ENCODE results near the gene CCDC89.

CCDC89 gene

DNA sequence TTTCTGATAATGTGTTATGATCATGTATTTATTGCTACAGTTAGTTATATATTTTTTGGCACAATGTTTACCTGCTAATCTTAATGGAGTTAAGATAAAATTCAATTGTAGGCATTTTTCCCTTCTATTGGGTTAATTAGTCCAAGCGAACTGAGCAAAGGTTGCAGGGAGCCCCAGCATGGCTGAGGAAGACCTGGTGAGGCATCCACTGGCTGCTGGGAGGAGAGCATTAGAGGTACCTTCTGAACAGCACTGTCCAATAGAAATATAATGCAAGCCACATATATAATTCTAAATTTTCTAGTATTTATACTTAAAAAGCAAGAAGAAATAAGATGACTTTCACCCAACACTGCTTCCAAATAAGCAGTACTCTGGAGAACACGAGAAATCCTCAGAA, 38.9 kb downstream of the CCDC89 start:
- TF ChIP-seq ZFX (IDR thresholded peaks at IDR 0.05; ENCODE audit: borderline replicate concordance) = no peak
- peak overlapping the region; percentile 88 for H3K27ac ChIP-seq

DNA sequence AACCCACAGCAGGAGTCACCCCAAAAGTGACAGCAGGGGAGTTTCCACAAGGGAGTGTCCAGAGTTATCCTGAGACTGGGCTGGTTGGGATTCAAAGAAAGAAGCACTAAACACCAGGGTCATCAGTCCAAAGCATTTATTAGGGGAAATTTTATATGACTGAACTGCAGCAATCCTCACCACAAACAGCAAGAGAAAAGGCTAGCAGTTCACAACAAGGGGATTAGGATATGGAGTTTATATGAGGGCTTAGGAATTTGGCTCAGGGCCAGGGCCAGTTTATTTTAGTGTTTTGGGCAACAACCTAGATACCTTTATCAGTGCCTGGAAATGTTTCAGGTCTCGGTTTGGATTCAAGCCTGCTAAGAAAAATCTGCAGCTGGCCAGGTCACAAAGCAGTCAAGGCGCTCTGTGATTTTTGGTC, 42.8 kb downstream of the CCDC89 start:
- H3K27ac ChIP-seq = no peak overlapping the region
- TF ChIP-seq, protein P1, sequence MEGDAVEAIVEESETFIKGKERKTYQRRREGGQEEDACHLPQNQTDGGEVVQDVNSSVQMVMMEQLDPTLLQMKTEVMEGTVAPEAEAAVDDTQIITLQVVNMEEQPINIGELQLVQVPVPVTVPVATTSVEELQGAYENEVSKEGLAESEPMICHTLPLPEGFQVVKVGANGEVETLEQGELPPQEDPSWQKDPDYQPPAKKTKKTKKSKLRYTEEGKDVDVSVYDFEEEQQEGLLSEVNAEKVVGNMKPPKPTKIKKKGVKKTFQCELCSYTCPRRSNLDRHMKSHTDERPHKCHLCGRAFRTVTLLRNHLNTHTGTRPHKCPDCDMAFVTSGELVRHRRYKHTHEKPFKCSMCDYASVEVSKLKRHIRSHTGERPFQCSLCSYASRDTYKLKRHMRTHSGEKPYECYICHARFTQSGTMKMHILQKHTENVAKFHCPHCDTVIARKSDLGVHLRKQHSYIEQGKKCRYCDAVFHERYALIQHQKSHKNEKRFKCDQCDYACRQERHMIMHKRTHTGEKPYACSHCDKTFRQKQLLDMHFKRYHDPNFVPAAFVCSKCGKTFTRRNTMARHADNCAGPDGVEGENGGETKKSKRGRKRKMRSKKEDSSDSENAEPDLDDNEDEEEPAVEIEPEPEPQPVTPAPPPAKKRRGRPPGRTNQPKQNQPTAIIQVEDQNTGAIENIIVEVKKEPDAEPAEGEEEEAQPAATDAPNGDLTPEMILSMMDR (IDR thresholded peaks at IDR 0.05) = no peak
- TF ChIP-seq ZFX (IDR thresholded peaks at IDR 0.05; ENCODE audit: borderline replicate concordance) = no peak

DNA sequence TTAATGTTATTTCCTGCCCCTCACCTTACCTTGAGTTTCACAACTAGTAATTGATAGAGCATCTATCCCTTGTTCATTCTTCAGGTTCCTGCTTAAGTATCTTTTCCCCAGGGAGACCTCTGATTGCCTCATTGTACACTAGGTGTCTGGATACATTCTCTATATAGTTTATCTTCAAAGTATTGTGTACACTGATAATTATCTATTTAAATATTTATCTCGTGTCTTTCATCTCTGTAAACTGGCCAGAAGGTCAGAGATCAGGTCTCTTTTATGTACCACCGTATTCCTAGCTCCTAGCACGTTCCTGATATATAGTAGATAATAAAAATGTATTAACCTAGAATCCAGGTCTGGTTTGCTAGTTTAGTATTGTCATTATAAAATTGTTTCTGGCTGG, 51.2 kb downstream of the CCDC89 start:
- TF ChIP-seq ZFX (IDR thresholded peaks at IDR 0.05; ENCODE audit: borderline replicate concordance) = no peak
- no peak overlapping the region for H3K27ac ChIP-seq
